Activated CD4-positive, alpha-beta T cell treated with anti-CD3 and anti-CD28 coated beads, Interleukin-10, Interleukin-2, amounts not matched to agents 100 ng/mL and 50 ng/mL, durations not matched to agents 16 hours and 8 hours (primary cell): ENCODE measurements around the gene UBE2G1.
"Not testable (repeated sequence)": the region's sequence is repeated elsewhere in the genome, so short reads cannot be mapped to it uniquely, and the experiment has no call there.

Source experiments
- DNase-seq: peaks from one replicate; pipeline ENCODE4 v3.0.0-alpha.2; 2020

Gene UBE2G1

DNA sequence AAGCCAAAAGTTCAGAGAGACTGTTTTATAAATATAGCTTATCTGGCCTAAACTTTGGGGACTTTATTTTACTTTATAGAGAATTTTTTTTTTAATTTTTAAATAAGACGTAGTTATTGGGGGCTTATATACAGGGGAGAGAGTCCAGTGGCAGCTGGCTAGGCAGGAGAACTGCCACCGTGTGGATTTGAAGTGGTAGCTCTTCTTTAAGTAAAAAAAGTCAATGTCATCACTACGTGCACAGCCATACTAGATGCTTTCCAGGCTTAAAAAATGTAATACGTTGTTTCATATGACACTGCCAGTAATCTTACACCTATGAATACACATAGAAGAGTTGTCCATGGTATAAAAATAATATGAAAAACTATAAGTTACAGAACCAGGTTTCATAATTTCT lies 70.8 kb downstream of the UBE2G1 start:
- DNase-seq = no peak

GRCh38 chr17:4293572-4293971 lies 72.9 kb downstream of the UBE2G1 start:
- no peak for DNase-seq

DNA sequence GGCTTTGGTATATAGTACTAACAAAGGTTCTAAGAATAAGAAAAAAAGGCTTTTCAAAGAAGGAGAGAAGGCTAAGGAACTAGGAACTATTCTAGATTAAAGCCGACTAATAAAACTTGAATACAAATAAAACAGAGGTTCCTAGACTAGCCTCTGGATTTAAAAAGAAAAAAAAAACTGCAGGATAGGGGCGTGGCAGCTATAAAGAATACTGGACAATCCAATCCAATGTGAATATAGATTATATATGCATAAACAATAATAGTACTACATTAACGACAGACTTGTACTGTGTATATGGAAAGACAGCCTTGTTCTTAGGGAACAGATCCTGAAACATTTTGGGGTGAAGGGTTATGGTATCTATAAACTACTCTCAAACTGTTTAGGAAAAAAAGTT lies 78.8 kb downstream of the UBE2G1 start:
- no peak for DNase-seq

GRCh38 chr17:4276514-4276913 lies 90.0 kb downstream of the UBE2G1 start:
- no peak for DNase-seq

- DNase-seq = no peak
These were observed 93.5 kb downstream of the UBE2G1 start for GRCh38 chr17:4272972-4273368.

- no peak for DNase-seq
These were observed 94.1 kb downstream of the UBE2G1 start for GRCh38 chr17:4272213-4272971.

DNA sequence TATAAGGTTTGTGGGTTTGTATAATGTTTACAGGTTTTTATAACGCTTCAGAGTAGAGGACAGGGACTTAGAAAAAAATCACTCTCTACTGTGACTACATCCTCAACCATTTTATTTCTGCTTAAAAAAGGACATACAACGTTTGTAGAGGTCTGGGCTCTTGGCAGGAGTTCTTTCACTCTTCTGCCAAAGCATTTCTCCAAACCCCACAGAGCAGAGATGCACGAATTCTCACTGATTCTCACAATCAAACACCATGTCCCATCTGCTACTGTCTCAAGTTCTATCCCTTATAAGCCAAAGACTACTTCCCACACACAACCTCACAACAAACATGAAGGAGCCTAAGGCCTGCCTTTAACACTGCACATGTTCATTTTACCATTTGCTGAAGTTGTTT lies 95.7 kb downstream of the UBE2G1 start:
- DNase-seq = no peak

- no peak for DNase-seq
These were observed 96.6 kb downstream of the UBE2G1 start for GRCh38 chr17:4269915-4270314.

- DNase-seq = no peak
These were observed 99.1 kb downstream of the UBE2G1 start for GRCh38 chr17:4267402-4267801.

DNA sequence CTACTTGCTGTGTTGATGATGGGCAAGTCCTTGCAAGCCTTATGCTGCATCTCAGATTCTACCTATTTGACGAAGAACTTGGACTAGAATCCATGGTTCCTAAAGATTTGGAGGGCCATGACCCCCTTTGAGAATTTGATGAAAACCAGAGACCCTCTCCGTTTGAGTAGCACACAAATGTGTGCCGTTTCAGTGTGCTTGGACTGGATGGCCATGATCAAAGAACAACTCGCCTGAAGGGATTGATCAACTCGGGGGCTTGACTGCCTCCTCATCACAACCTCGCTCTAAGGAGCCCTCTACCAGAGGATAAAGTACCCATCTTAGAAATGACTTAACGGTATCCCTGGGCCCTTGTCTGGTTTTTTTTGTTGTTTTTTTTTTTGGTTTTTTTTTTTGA lies 99.9 kb downstream of the UBE2G1 start:
- DNase-seq = no peak

DNA sequence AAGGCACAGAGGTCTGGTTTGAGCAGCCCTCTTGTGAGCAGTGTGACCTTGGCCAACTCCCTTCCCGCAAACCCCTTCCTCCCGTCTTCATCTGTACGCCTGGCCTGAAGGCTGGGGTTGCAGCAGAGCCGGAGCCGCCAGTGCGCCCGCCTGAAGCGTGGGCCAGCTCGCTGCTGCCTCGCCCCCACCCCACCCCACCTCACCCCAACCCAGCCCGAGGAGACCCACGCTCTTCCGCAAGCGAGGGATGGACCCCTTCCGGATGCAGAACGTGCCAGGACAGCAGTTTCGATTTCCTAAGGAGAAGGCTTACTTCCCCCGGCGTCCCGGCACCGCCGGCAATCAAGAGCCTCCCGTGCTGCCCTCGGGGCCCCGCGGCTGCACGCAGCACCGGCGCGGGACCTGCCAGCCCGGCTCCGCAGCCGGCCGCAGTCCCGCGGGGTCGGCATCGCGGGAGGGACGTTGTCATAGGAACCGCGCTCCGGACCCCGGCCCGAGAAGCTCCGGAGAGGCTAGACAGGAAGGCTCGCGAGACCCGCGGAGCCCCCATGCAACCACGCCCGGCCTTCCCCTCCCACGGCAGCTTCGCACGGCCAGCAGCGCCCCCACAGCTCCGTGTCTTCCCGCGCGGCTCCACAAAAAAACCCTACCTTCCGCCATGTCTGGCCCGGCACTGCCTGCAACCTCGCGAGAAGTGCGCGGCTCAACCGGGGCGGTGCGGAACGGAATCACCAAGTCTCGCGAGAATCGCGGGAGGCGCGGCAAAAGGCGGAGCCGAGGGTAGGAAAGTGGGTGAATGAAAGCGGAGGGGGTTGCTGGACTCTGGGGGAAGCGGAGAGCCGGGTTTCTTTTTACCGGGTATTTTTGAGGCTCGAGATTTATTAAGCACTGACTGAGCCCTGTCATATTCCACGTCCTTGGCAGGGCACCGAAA lies 102.9 kb downstream of the UBE2G1 start, which contains the start of gene ANKFY1:
TSS of gene ANKFY1 (minus strand) at position 698 of the 934 bp plus-strand sequence. CDS start at position 660, 38 bp downstream.
- DNase-seq = peak; percentile 98

- DNase-seq = no peak
These were observed 103.8 kb downstream of the UBE2G1 start for GRCh38 chr17:4262703-4263102.

GRCh38 chr17:4261452-4261851 lies 105.0 kb downstream of the UBE2G1 start:
- no peak for DNase-seq

DNA sequence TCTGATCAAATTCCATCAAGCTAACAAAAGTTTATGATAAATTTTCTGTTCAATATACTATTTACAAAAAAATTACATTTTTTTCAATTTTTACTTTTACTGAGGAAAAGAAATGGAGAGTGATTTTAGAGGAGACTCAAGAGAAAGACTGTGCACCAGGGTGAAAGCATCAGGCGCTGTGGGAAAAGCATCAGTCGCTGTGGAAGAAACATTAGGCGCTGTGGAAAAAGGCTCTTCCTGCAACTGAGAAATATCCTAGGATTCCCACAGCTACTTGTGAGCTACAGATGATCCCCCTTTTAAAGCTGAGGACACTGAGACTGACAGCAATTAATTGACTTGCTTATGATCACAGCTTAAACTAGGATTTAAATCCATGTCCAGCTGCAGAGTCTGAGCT lies 107.6 kb downstream of the UBE2G1 start:
- DNase-seq = no peak

DNA sequence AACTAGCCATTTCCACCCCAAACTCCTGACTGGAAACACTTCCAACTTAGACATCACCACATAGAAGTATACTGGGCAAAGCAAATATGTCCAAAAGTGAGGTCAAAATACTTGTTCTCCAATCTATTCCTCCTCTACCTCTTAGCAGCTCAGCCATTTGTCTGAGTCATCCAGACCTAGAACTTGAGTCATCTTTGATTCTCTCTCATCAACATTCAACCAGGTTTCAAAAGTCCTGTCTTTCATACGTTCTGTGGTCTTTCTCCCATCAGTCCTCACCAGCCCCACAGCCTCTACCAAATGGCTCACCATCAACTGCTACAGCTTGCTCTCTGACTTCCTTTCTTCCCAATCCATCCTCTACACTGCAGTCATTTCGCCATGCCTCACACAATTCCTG lies 109.5 kb downstream of the UBE2G1 start:
- peak; percentile 37 for DNase-seq

DNA sequence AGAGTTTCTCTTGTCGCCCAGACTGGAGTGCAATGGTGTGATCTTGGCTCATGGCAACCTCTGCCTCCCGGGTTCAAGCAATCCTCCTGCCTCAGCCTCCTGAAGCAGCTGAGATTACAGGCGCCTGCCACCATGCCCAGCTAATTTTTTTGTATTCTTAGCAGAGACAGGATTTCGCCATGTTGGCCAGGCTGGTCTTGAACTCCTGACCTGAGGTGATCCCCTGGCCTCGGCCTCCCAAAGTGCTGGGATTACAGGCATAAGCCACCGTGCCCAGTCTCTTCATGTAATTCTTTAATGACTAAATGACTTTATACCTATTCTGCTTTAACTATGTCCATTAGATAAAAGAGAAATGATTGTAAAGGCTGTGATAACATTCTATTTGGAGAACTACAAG lies 111.2 kb downstream of the UBE2G1 start:
- DNase-seq = not testable (repeated sequence)

DNA sequence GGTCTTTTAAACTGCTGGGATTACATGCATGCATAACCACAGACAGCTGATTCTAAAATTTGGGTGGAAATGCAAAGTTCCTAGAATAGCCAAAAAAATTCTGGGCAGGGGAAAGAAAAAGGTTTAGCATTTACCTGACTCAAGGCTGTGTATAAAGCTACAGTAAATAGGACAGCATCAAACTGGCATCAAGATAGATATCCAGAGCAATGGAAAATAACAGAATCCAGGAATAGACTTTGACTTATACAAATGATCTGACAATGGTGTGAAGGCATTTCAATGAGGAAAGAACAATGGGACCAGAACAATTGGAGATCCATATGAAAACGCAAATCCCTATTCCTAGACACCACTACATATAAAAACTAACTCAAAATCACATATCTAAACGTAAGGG lies 115.6 kb downstream of the UBE2G1 start:
- no peak for DNase-seq

DNA sequence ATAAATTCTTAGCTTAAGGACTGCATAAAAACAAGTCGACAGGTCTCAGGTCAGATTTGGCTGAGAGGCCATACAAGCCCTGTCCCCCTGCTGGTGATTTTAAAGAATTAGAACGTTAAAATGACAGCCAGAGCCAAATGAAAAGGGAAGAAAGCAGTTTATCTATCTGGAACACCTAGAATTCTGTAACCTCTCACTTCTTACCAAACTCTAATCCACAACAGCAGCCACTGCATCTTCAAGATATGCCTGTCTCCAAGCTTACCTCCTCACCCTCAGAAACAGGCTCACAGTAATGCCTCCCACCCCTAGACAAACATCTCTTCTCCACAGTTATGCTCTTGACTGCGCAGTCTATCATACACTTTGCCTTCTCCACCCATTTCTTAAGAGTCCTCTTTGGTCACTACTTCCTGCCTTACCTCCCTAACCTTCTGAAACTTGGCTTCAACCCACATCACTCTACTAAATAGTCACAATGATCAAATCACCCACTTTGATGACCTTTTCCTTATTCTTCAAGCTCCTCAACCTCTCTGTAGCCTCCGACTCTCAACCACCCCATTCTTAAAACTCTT lies 116.9 kb downstream of the UBE2G1 start:
- DNase-seq = peak; percentile 27

DNA sequence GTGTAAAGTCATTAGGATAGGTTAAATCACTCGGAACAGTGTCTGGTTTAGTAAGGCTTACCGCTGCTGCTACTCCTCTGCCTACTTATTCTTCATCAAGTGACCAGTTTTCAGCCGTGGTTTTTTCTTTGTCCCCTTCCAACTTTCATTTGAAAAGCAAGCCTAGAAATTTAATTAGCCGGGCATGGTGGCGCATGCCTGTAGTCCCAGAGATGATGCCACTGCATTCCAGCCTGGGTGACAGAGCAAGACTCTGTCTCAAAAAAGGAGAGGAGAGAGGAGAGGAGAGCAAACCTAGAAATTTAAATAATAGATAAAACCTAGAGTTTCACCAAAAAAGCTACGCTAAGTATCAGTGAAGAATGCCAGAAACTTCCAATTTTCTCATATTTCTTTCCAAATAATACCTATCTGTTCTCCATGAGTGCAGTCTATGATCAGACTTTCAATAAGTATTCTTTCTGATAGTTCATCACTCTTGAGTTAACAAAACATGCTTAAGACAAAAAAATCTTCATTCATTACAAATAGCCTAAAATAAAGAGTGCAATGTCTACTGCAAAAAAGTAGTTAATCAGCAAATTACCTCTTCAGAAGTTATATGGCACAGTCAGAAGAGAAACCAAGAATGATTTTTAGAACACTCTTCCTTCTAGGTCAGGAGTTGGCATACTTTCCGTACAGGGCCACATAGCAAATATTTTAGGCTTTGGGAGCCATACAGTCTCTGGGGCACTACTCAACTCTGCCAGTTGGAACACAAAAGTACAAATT lies 117.8 kb downstream of the UBE2G1 start:
- DNase-seq = no peak

GRCh38 chr17:4247971-4248388 lies 118.5 kb downstream of the UBE2G1 start:
- DNase-seq = no peak

- DNase-seq = no peak
These were observed 119.0 kb downstream of the UBE2G1 start for GRCh38 chr17:4247361-4247970.

- no peak for DNase-seq
These were observed 119.8 kb downstream of the UBE2G1 start for GRCh38 chr17:4246674-4247073.
